GM12891 (cell line): ENCODE measurements around the gene OAS2.

Source experiments
- PAX5 ChIP-seq: IDR thresholded peaks from 2 replicates; pipeline ENCODE4 v1.6.1; 2011; ENCODE audit warnings: low read length, moderate library complexity, mild to moderate bottlenecking; ENCODE audit not compliant: insufficient read depth, severe bottlenecking
- POLR2A ChIP-seq: IDR thresholded peaks from 2 replicates; pipeline ENCODE4 v1.6.1; 2011; ENCODE audit warnings: low read depth, low read length, control low read depth
- POLR2AphosphoS5 ChIP-seq: IDR thresholded peaks from 2 replicates; pipeline ENCODE4 v1.6.1; 2011; ENCODE audit warnings: low read depth, low read length, control low read depth
- POU2F2 ChIP-seq: IDR thresholded peaks from 2 replicates; pipeline ENCODE4 v1.6.1; 2011; ENCODE audit warnings: low read depth, mild to moderate bottlenecking, control low read depth, low read length, moderate library complexity
- SPI1 ChIP-seq: IDR thresholded peaks from 2 replicates; pipeline ENCODE4 v1.6.1; 2011; ENCODE audit warnings: low read depth, low read length, control low read depth
- TAF1 ChIP-seq: IDR thresholded peaks from 2 replicates; pipeline ENCODE4 v1.6.1; 2011; ENCODE audit warnings: low read depth, low read length, control low read depth

- TF ChIP-seq POLR2AphosphoS5 (no peak), POLR2A (no peak), POU2F2 (no peak), PAX5 (no peak), TAF1 (no peak), SPI1 (no peak)
Observed at GRCh38 chr12:112932485-112933128, 45.7 kb upstream of the OAS2 start.
